HepG2 (cell line): Measurements from ENCODE around the gene TMEM151A. TPM values are rescaled to one million over a fixed set of nuclear protein-coding genes. Genes with fewer than 3 reads are reported as not detected.

ENCODE experiments used
- BRCA1 ChIP-seq: sonication (generic); formaldehyde crosslinking; IDR thresholded peaks from 2 replicates; pipeline ENCODE4 v1.4.0; 2020; ENCODE audit warnings: missing genetic modification reagents
- CENPT ChIP-seq: sonication (generic); formaldehyde crosslinking; IDR thresholded peaks from 2 replicates; pipeline ENCODE4 v1.8.0; 2022; ENCODE audit warnings: low read depth, mild to moderate bottlenecking, moderate library complexity, missing genetic modification reagents
- CHD4 ChIP-seq: fragments of 200-600 bp; sonication (generic); IDR thresholded peaks from 2 replicates; pipeline ENCODE4 v1.7.0; 2017; ENCODE audit warnings: mild to moderate bottlenecking, low read length, borderline replicate concordance
- EZH2 ChIP-seq: conservative IDR thresholded peaks from 2 replicates; pipeline ENCODE4 v1.6.1; 2012; ENCODE audit warnings: mild to moderate bottlenecking, low read depth, low read length, moderate library complexity
- HINFP ChIP-seq: sonication (generic); formaldehyde crosslinking; IDR thresholded peaks from 2 replicates; pipeline ENCODE4 v1.4.0; 2020; ENCODE audit warnings: low read depth, mild to moderate bottlenecking, missing genetic modification reagents
- MAFK ChIP-seq, 2 experiments: IDR thresholded peaks in 1 of 2; conservative IDR thresholded peaks in 1 of 2; 2 replicates each; pipeline ENCODE4 v1.6.1; 2011; ENCODE audit warnings: improper control_type of control experiment in 2 of 2, low read length in 2 of 2
- MAZ ChIP-seq, 2 experiments: sonication (generic) in 1 of 2; formaldehyde crosslinking in 1 of 2; IDR thresholded peaks; 2 replicates each; pipeline versions ENCODE4 v1.5.0 to v1.6.1; 2012 to 2020; ENCODE audit warnings: low read depth in 2 of 2, mild to moderate bottlenecking in 2 of 2, borderline replicate concordance in 1 of 2, improper control_type of control experiment in 1 of 2, low read length in 1 of 2, missing genetic modification reagents in 1 of 2, moderate library complexity in 1 of 2
- RCOR2 ChIP-seq: IDR thresholded peaks from 2 replicates; pipeline ENCODE4 v1.6.1; 2016; ENCODE audit warnings: missing biosample characterization, missing genetic modification reagents
- XRCC5 ChIP-seq: fragments of 200-400 bp; formaldehyde crosslinking; optimal IDR thresholded peaks from 2 replicates; pipeline ENCODE3; 2017; ENCODE audit warnings: mild to moderate bottlenecking, low read length
- ZKSCAN5 ChIP-seq: sonication (generic); formaldehyde crosslinking; IDR thresholded peaks from 2 replicates; pipeline ENCODE4 v1.5.1; 2020; ENCODE audit warnings: mild to moderate bottlenecking, missing genetic modification reagents
- ZNF530 ChIP-seq: sonication (generic); formaldehyde crosslinking; IDR thresholded peaks from 2 replicates; pipeline ENCODE4 v1.5.0; 2020; ENCODE audit warnings: low read depth, mild to moderate bottlenecking, missing genetic modification reagents
- polyA plus RNA-seq, 8 experiments: library from polyadenylated mRNA; depleted of rRNA in 3 of 8; stranded (reverse) in 7 of 8; unstranded in 1 of 8; fragments of >200 nt; fragmentation: Illumina TruSeq in 4 of 8; extraction: Trizol in 4 of 8; gene quantifications; 2 replicates each; pipeline versions ENCODE4 v1.2.1 to v1.2.3, GENCODE V29; 2011 to 2016; ENCODE audit warnings: low read depth in 4 of 8, missing spikeins in 1 of 8, mixed read lengths in 1 of 8; ENCODE audit not compliant: insufficient read depth in 1 of 8
- total RNA-seq, 5 experiments: library from RNA; depleted of rRNA; stranded (reverse); fragments of >200 nt; fragmentation: Illumina TruSeq; extraction: Trizol; gene quantifications; 2 replicates each; pipeline ENCODE4 v1.2.3, GENCODE V29; 2016; ENCODE audit warnings: low read depth in 1 of 5
- TF ChIP-seq, protein P1 (sequence below): sonication (generic); formaldehyde crosslinking; IDR thresholded peaks from 2 replicates; pipeline ENCODE4 v1.4.0; 2020; ENCODE audit warnings: missing genetic modification reagents
- TF ChIP-seq, protein P2 (sequence below): IDR thresholded peaks from 2 replicates; pipeline ENCODE4 v1.4.0; 2020; ENCODE audit warnings: mild to moderate bottlenecking, missing genetic modification reagents
- TF ChIP-seq, protein P3 (sequence below): sonication (generic); formaldehyde crosslinking; IDR thresholded peaks from 2 replicates; pipeline ENCODE4 v1.5.1; 2020; ENCODE audit warnings: missing genetic modification reagents, mild to moderate bottlenecking, borderline replicate concordance
- TF ChIP-seq, protein P4 (sequence below): sonication (generic); formaldehyde crosslinking; IDR thresholded peaks from 2 replicates; pipeline ENCODE4 v1.4.0; 2020; ENCODE audit warnings: missing genetic modification reagents

The TMEM151A gene
- total and polyA plus RNA-seq, 2 of the 13 experiments (the other 11 are each of a cell fraction or from before 2014, with no cell fraction given), result 0.18 to 0.33 TPM

DNA sequence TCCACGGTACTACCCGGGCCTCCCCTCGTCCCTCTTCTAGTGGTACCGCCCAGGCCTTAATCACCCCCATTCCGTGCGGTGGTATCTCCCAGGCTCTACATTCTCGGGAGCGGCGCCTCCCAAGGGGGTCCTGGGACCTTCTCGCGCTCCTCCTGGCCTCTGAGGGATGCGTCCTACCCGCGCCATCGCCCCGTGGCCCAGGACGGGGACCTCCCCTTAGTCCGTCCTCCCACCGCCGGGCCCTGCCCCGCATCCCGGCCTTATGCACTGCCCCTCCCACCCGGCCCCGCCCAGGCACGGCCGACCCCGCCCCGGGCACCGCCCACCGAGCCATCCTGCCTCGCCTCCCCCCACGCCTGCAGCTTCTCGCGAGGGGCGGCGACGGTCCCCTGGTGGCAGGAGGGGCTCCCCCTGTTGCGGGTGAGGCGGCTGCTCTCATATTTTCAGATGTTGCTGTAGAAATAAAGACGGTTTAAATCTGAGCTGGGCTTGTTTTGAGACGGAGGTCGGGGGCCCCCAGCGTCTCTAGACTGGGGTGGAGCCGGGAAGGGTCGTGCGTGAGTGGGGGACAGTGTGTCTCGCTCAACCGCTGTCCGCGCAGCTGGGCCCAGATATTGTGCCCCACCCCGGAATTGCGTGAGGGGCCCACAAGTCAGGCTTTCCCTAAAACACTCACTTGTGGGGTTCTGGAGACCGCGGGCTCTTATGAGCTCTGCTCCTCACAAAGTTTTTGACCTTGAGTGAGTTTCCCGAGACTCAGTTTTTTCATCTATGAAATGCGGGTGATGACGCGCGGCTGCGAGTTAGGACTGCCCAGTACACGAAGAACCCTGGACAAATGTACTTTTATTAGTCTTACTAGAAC is 24.1 kb upstream of the TMEM151A start (continued):
- TF ChIP-seq, protein P1, sequence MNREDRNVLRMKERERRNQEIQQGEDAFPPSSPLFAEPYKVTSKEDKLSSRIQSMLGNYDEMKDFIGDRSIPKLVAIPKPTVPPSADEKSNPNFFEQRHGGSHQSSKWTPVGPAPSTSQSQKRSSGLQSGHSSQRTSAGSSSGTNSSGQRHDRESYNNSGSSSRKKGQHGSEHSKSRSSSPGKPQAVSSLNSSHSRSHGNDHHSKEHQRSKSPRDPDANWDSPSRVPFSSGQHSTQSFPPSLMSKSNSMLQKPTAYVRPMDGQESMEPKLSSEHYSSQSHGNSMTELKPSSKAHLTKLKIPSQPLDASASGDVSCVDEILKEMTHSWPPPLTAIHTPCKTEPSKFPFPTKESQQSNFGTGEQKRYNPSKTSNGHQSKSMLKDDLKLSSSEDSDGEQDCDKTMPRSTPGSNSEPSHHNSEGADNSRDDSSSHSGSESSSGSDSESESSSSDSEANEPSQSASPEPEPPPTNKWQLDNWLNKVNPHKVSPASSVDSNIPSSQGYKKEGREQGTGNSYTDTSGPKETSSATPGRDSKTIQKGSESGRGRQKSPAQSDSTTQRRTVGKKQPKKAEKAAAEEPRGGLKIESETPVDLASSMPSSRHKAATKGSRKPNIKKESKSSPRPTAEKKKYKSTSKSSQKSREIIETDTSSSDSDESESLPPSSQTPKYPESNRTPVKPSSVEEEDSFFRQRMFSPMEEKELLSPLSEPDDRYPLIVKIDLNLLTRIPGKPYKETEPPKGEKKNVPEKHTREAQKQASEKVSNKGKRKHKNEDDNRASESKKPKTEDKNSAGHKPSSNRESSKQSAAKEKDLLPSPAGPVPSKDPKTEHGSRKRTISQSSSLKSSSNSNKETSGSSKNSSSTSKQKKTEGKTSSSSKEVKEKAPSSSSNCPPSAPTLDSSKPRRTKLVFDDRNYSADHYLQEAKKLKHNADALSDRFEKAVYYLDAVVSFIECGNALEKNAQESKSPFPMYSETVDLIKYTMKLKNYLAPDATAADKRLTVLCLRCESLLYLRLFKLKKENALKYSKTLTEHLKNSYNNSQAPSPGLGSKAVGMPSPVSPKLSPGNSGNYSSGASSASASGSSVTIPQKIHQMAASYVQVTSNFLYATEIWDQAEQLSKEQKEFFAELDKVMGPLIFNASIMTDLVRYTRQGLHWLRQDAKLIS (CRISPR knock-in tag), result no peak
- TF ChIP-seq, protein P2, sequence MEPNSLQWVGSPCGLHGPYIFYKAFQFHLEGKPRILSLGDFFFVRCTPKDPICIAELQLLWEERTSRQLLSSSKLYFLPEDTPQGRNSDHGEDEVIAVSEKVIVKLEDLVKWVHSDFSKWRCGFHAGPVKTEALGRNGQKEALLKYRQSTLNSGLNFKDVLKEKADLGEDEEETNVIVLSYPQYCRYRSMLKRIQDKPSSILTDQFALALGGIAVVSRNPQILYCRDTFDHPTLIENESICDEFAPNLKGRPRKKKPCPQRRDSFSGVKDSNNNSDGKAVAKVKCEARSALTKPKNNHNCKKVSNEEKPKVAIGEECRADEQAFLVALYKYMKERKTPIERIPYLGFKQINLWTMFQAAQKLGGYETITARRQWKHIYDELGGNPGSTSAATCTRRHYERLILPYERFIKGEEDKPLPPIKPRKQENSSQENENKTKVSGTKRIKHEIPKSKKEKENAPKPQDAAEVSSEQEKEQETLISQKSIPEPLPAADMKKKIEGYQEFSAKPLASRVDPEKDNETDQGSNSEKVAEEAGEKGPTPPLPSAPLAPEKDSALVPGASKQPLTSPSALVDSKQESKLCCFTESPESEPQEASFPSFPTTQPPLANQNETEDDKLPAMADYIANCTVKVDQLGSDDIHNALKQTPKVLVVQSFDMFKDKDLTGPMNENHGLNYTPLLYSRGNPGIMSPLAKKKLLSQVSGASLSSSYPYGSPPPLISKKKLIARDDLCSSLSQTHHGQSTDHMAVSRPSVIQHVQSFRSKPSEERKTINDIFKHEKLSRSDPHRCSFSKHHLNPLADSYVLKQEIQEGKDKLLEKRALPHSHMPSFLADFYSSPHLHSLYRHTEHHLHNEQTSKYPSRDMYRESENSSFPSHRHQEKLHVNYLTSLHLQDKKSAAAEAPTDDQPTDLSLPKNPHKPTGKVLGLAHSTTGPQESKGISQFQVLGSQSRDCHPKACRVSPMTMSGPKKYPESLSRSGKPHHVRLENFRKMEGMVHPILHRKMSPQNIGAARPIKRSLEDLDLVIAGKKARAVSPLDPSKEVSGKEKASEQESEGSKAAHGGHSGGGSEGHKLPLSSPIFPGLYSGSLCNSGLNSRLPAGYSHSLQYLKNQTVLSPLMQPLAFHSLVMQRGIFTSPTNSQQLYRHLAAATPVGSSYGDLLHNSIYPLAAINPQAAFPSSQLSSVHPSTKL (CRISPR knock-in tag), result no peak
- no peak for TF ChIP-seq RCOR2 (CRISPR knock-in tag)
- no peak for TF ChIP-seq CHD4
- TF ChIP-seq BRCA1 (CRISPR knock-in tag), result no peak
- no peak for TF ChIP-seq HINFP (CRISPR knock-in tag)
- TF ChIP-seq XRCC5, result no peak
- TF ChIP-seq ZNF530 (CRISPR knock-in tag), result no peak
- TF ChIP-seq, protein P3, sequence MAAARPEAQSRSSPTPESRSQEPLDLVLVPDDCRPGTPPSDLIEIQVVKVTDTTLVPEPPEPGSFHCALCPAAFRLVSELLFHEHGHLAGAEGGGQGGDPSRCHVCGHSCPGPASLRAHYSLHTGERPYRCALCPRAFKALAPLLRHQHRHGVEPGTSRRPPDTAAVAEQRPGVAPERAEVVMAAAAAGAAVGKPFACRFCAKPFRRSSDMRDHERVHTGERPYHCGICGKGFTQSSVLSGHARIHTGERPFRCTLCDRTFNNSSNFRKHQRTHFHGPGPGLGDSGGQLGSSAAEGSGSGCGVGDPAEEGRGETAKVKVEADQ (CRISPR knock-in tag), result no peak
- no peak for TF ChIP-seq ZKSCAN5
- TF ChIP-seq EZH2, result no peak
- TF ChIP-seq, protein P4, sequence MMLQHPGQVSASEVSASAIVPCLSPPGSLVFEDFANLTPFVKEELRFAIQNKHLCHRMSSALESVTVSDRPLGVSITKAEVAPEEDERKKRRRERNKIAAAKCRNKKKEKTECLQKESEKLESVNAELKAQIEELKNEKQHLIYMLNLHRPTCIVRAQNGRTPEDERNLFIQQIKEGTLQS, result no peak
- TF ChIP-seq CENPT (CRISPR knock-in tag), result no peak
- 0 out of 2 replicates have a peak, but pooled peaks have one; percentile 2 for TF ChIP-seq MAZ (IDR thresholded peaks at IDR 0.05; ENCODE audit: borderline replicate concordance, low read depth, low read length)
- TF ChIP-seq MAZ (CRISPR knock-in tag; IDR thresholded peaks at IDR 0.05; ENCODE audit: low read depth), result peak; percentile 23; the same call in 1 of the 2 replicates
- no peak for TF ChIP-seq MAFK (conservative IDR thresholded peaks at IDR 0.05 in 1 of 2, IDR thresholded peaks at IDR 0.05 in 1 of 2; ENCODE audit: low read length in 2 of 2)
